WTC11 (cell line): ENCODE measurements around the gene ABCC2.

Experiments used
- ATF2 ChIP-seq: sonication (generic); formaldehyde crosslinking; IDR thresholded peaks from 2 replicates; pipeline ENCODE4 v1.8.1; 2022; ENCODE audit warnings: low read depth, missing genetic modification reagents, borderline replicate concordance
- CREM ChIP-seq: sonication (generic); formaldehyde crosslinking; IDR thresholded peaks from 2 replicates; pipeline ENCODE4 v1.8.1; 2022; ENCODE audit warnings: mild to moderate bottlenecking, missing genetic modification reagents, moderate library complexity
- CTCF ChIP-seq: fragments of 200-600 bp; IDR thresholded peaks from 2 replicates; pipeline ENCODE4 v1.8.0; 2022; ENCODE audit warnings: antibody characterized with exemption
- FOXK1 ChIP-seq: sonication (generic); formaldehyde crosslinking; IDR thresholded peaks from 2 replicates; pipeline ENCODE4 v1.8.0; 2022; ENCODE audit warnings: mild to moderate bottlenecking, moderate library complexity, missing genetic modification reagents
- ZNF263 ChIP-seq: sonication (generic); formaldehyde crosslinking; IDR thresholded peaks from 2 replicates; pipeline ENCODE4 v1.8.1; 2022; ENCODE audit warnings: low read depth, mild to moderate bottlenecking, moderate library complexity, missing genetic modification reagents
- TF ChIP-seq, protein P1 (sequence below): fragments of 250-450 bp; sonication (Bioruptor Pico); IDR thresholded peaks from 2 replicates; pipeline ENCODE4 v1.9.0; 2021; ENCODE audit warnings: mild to moderate bottlenecking
- TF ChIP-seq, protein P2 (sequence below): sonication (generic); formaldehyde crosslinking; IDR thresholded peaks from 2 replicates; pipeline ENCODE4 v1.8.0; 2022; ENCODE audit warnings: mild to moderate bottlenecking, missing genetic modification reagents

GRCh38 chr10:99787311-99787710 lies 4.9 kb downstream of the ABCC2 start:
- TF ChIP-seq CTCF (no peak), FOXK1 (CRISPR knock-in tag) (no peak), ZNF263 (no peak), CREM (no peak), ATF2 (CRISPR knock-in tag) (no peak)
- TF ChIP-seq, protein P1, sequence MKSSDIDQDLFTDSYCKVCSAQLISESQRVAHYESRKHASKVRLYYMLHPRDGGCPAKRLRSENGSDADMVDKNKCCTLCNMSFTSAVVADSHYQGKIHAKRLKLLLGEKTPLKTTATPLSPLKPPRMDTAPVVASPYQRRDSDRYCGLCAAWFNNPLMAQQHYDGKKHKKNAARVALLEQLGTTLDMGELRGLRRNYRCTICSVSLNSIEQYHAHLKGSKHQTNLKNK (CRISPR knock-in tag): no peak
- TF ChIP-seq, protein P2, sequence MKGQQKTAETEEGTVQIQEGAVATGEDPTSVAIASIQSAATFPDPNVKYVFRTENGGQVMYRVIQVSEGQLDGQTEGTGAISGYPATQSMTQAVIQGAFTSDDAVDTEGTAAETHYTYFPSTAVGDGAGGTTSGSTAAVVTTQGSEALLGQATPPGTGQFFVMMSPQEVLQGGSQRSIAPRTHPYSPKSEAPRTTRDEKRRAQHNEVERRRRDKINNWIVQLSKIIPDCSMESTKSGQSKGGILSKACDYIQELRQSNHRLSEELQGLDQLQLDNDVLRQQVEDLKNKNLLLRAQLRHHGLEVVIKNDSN (CRISPR knock-in tag): no peak
